A549 (cell line): ENCODE measurements around the gene BMAL1. TPM values are rescaled to one million over a fixed set of nuclear protein-coding genes. Genes with fewer than 3 reads are reported as not detected.

Source experiments
- BHLHE40 ChIP-seq: IDR thresholded peaks from 2 replicates; pipeline ENCODE4 v1.6.1; 2012; ENCODE audit warnings: low read depth, low read length, inconsistent platforms
- CHD2 ChIP-seq: fragments of 150-350 bp; IDR thresholded peaks from 2 replicates; pipeline ENCODE4 v1.6.1; 2014; ENCODE audit warnings: low read length; ENCODE audit not compliant: partially characterized antibody
- EHF ChIP-seq: fragments of 250-450 bp; sonication (Bioruptor Pico); IDR thresholded peaks from 2 replicates; pipeline ENCODE4 v1.5.0; 2020; ENCODE audit warnings: mild to moderate bottlenecking
- EHMT2 ChIP-seq: fragments of 200-600 bp; sonication (generic); IDR thresholded peaks from 2 replicates; pipeline ENCODE4 v1.6.1; 2016; ENCODE audit warnings: antibody characterized with exemption, low read depth, mild to moderate bottlenecking, moderate library complexity
- ESRRA ChIP-seq: fragments of 150-350 bp; IDR thresholded peaks from 2 replicates; pipeline ENCODE4 v1.6.1; 2014; ENCODE audit warnings: mild to moderate bottlenecking, low read length, borderline replicate concordance
- FOSB ChIP-seq: fragments of 250-450 bp; sonication (Bioruptor Pico); IDR thresholded peaks from 2 replicates; pipeline ENCODE4 v1.5.0; 2020; ENCODE audit warnings: mild to moderate bottlenecking, moderate library complexity
- FOXS1 ChIP-seq: fragments of 250-450 bp; sonication (Bioruptor Pico); IDR thresholded peaks from 2 replicates; pipeline ENCODE4 v1.5.0; 2020; ENCODE audit warnings: mild to moderate bottlenecking, moderate library complexity
- GATA3 ChIP-seq: IDR thresholded peaks from 2 replicates; pipeline ENCODE4 v1.6.1; 2012; ENCODE audit warnings: borderline replicate concordance
- HEYL ChIP-seq: fragments of 250-450 bp; sonication (Bioruptor Pico); IDR thresholded peaks from 2 replicates; pipeline ENCODE4 v1.8.0; 2021; ENCODE audit warnings: mild to moderate bottlenecking, moderate library complexity
- HOXA7 ChIP-seq: fragments of 250-450 bp; sonication (Bioruptor Pico); IDR thresholded peaks from 2 replicates; pipeline ENCODE4 v1.5.0; 2020; ENCODE audit warnings: mild to moderate bottlenecking, moderate library complexity
- JUNB ChIP-seq: fragments of >200 bp; sonication (Bioruptor Twin); formaldehyde crosslinking; IDR thresholded peaks from 2 replicates; pipeline ENCODE4 v1.6.1; 2016
- KDM1A ChIP-seq: fragments of 200-600 bp; sonication (generic); IDR thresholded peaks from 2 replicates; pipeline ENCODE4 v1.6.1; 2016; ENCODE audit warnings: low read depth, mild to moderate bottlenecking
- MAFK ChIP-seq: fragments of 450-650 bp; IDR thresholded peaks from 2 replicates; pipeline ENCODE4 v1.6.1; 2014; ENCODE audit not compliant: partially characterized antibody
- NR3C1 ChIP-seq: fragments of >200 bp; sonication (Bioruptor Twin); formaldehyde crosslinking; IDR thresholded peaks from 3 replicates; pipeline ENCODE4 v1.6.1; 2017
- POLR2AphosphoS2 ChIP-seq: conservative IDR thresholded peaks from 2 replicates; pipeline ENCODE4 v1.6.1; 2012; ENCODE audit warnings: low read length, improper control_type of control experiment, inconsistent platforms
- RARB ChIP-seq: fragments of 250-450 bp; sonication (Bioruptor Pico); IDR thresholded peaks from 2 replicates; pipeline ENCODE4 v1.8.0; 2021; ENCODE audit warnings: mild to moderate bottlenecking, moderate library complexity
- SREBF2 ChIP-seq: fragments of 450-650 bp; IDR thresholded peaks from 2 replicates; pipeline ENCODE4 v1.6.1; 2014; ENCODE audit warnings: mild to moderate bottlenecking, moderate library complexity
- TFCP2L1 ChIP-seq: fragments of 250-450 bp; sonication (Bioruptor Pico); IDR thresholded peaks from 2 replicates; pipeline ENCODE4 v1.5.0; 2021; ENCODE audit warnings: mild to moderate bottlenecking
- ZC3H11A ChIP-seq: fragments of 450-650 bp; IDR thresholded peaks from 2 replicates; pipeline ENCODE4 v1.6.1; 2014; ENCODE audit warnings: antibody characterized with exemption, mild to moderate bottlenecking
- ZNF302 ChIP-seq: fragments of 250-450 bp; sonication (Bioruptor Pico); IDR thresholded peaks from 2 replicates; pipeline ENCODE4 v1.9.0; 2021; ENCODE audit warnings: inconsistent platforms, mild to moderate bottlenecking, moderate library complexity
- ZSCAN20 ChIP-seq: fragments of 250-450 bp; sonication (Bioruptor Pico); IDR thresholded peaks from 2 replicates; pipeline ENCODE4 v1.8.0; 2022; ENCODE audit warnings: mild to moderate bottlenecking, moderate library complexity
- polyA plus RNA-seq, 4 experiments: library from polyadenylated mRNA; depleted of rRNA in 3 of 4; stranded (reverse); fragments of >200 nt; fragmentation: RNase III in 1 of 4; extraction: RNeasy Plus Mini Kit Qiagen cat#74134 plus additional on column Dnase treatment in 1 of 4; gene quantifications; 2 replicates in 3 of 4; 3 replicates in 1 of 4; pipeline ENCODE4 v1.2.3, GENCODE V29; 2011 to 2017
- TF ChIP-seq, protein P1 (sequence below): fragments of 250-450 bp; sonication (Bioruptor Pico); IDR thresholded peaks from 2 replicates; pipeline ENCODE4 v1.5.0; 2021; ENCODE audit warnings: mild to moderate bottlenecking, moderate library complexity, borderline replicate concordance
- TF ChIP-seq, protein P2 (sequence below): fragments of >200 bp; sonication (Bioruptor Twin); formaldehyde crosslinking; IDR thresholded peaks from 3 replicates; pipeline ENCODE4 v1.6.1; 2016
- TF ChIP-seq, protein P3 (sequence below): fragments of 450-650 bp; IDR thresholded peaks from 2 replicates; pipeline ENCODE4 v1.6.1; 2014; ENCODE audit warnings: antibody characterized with exemption
- TF ChIP-seq, protein P4 (sequence below): IDR thresholded peaks from 2 replicates; pipeline ENCODE4 v1.6.1; 2012
- TF ChIP-seq, protein P5 (sequence below): IDR thresholded peaks from 2 replicates; pipeline ENCODE4 v1.6.1; 2012

BMAL1 gene
- polyA plus RNA-seq, 2 of the 4 experiments (the other 2 are of a cell fraction): 28.6 to 29.2 TPM

DNA sequence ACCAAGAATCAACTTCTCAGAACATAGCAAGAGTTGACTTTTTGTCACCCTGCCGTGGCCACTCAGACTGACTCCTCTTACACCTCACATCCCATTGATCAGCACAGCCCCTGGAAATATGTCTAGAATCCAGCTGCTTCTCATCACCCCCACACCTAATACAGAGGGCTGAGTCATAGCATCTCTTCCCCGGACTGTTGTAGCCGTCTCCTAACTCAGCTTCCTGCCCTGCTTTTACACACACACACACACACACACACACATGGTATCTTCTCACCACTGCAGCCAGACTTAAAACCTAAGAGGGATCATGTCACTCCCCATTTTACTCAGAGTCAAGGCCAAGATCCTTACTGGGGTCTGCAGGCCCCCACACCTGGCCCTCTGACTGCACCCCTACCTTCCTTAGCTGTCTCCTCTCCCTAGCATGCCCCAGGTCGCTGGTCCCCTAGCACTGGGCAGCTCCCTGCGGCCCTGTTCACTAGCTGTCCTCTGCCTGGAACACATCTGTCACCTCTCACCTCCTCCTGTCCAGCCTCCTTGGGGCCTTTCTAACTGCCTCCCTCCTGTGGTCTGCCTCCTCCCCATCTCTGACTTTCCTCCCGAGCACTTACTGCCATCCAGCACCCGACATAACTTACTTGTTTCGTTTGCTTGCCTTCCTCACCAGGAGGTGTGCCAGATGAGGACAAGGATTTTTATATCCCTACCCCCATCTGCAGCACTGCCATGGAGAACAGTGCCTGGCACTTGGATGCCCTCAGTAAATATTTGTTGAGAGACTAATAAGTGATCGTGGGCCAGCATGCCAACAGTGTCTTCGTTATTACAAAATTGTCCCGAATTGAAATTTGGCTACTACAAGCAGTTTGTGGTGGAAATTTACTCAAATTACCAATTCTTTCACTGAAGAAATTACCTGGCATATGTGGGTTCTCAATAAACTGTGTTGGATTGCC is 61.9 kb downstream of the BMAL1 start (continued):
- peak; percentile 71 for TF ChIP-seq HOXA7 (CRISPR knock-in tag)
- no peak for TF ChIP-seq FOXS1 (CRISPR knock-in tag)
- 0 out of 2 replicates have a peak, but pooled peaks have one; percentile 43 for TF ChIP-seq FOSB
- TF ChIP-seq ZC3H11A: no peak
- TF ChIP-seq CHD2: no peak
- no peak for TF ChIP-seq EHMT2
- TF ChIP-seq POLR2AphosphoS2: no peak
- TF ChIP-seq GATA3: peak; percentile 60
- TF ChIP-seq, protein P1, sequence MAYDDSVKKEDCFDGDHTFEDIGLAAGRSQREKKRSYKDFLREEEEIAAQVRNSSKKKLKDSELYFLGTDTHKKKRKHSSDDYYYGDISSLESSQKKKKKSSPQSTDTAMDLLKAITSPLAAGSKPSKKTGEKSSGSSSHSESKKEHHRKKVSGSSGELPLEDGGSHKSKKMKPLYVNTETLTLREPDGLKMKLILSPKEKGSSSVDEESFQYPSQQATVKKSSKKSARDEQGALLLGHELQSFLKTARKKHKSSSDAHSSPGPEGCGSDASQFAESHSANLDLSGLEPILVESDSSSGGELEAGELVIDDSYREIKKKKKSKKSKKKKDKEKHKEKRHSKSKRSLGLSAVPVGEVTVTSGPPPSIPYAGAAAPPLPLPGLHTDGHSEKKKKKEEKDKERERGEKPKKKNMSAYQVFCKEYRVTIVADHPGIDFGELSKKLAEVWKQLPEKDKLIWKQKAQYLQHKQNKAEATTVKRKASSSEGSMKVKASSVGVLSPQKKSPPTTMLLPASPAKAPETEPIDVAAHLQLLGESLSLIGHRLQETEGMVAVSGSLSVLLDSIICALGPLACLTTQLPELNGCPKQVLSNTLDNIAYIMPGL (CRISPR knock-in tag): no peak
- no peak; the same call in 1 of the 2 replicates for TF ChIP-seq EHF
- TF ChIP-seq, protein P2, sequence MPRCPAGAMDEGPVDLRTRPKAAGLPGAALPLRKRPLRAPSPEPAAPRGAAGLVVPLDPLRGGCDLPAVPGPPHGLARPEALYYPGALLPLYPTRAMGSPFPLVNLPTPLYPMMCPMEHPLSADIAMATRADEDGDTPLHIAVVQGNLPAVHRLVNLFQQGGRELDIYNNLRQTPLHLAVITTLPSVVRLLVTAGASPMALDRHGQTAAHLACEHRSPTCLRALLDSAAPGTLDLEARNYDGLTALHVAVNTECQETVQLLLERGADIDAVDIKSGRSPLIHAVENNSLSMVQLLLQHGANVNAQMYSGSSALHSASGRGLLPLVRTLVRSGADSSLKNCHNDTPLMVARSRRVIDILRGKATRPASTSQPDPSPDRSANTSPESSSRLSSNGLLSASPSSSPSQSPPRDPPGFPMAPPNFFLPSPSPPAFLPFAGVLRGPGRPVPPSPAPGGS: peak; percentile 47; the same call in 1 of the 3 replicates
- TF ChIP-seq, protein P3, sequence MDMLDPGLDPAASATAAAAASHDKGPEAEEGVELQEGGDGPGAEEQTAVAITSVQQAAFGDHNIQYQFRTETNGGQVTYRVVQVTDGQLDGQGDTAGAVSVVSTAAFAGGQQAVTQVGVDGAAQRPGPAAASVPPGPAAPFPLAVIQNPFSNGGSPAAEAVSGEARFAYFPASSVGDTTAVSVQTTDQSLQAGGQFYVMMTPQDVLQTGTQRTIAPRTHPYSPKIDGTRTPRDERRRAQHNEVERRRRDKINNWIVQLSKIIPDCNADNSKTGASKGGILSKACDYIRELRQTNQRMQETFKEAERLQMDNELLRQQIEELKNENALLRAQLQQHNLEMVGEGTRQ: no peak
- no peak for TF ChIP-seq BHLHE40
- TF ChIP-seq ZNF302: 0 out of 2 replicates have a peak, but pooled peaks have one; percentile 29
- TF ChIP-seq, protein P4, sequence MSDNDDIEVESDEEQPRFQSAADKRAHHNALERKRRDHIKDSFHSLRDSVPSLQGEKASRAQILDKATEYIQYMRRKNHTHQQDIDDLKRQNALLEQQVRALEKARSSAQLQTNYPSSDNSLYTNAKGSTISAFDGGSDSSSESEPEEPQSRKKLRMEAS: peak; percentile 63
- no peak for TF ChIP-seq MAFK
- TF ChIP-seq, protein P5, sequence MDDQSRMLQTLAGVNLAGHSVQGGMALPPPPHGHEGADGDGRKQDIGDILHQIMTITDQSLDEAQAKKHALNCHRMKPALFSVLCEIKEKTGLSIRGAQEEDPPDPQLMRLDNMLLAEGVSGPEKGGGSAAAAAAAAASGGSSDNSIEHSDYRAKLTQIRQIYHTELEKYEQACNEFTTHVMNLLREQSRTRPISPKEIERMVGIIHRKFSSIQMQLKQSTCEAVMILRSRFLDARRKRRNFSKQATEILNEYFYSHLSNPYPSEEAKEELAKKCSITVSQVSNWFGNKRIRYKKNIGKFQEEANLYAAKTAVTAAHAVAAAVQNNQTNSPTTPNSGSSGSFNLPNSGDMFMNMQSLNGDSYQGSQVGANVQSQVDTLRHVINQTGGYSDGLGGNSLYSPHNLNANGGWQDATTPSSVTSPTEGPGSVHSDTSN: no peak
- TF ChIP-seq ZSCAN20 (CRISPR knock-in tag): no peak
- no peak for TF ChIP-seq SREBF2
- TF ChIP-seq HEYL (CRISPR knock-in tag): no peak
- TF ChIP-seq KDM1A: no peak
- TF ChIP-seq RARB (CRISPR knock-in tag): no peak
- no peak for TF ChIP-seq ESRRA
- TF ChIP-seq JUNB: peak; percentile 52
- no peak for TF ChIP-seq NR3C1
- peak; percentile 66; the same call in 1 of the 2 replicates for TF ChIP-seq TFCP2L1 (CRISPR knock-in tag)
